HepG2 (cell line): ENCODE measurements around the gene PPIB. TPM values are rescaled to one million over a fixed set of nuclear protein-coding genes. Genes with fewer than 3 reads are reported as not detected.
A peak's percentile ranks its signal among the peaks of the same experiment; 100 is the strongest.

Experiments used
- BCL6 ChIP-seq: IDR thresholded peaks from 2 replicates; pipeline ENCODE4 v1.6.1; 2016; ENCODE audit warnings: missing genetic modification reagents, missing compliant biosample characterization
- CBX2 ChIP-seq, 2 experiments: fragments of 200-600 bp in 1 of 2; sonication (generic); formaldehyde crosslinking in 1 of 2; IDR thresholded peaks; 2 replicates each; pipeline versions ENCODE4 v1.7.0 to v1.8.1; 2018 to 2022; ENCODE audit warnings: low read depth in 2 of 2, low read length in 1 of 2, mild to moderate bottlenecking in 1 of 2, missing genetic modification reagents in 1 of 2
- FOXA3 ChIP-seq: IDR thresholded peaks from 2 replicates; pipeline ENCODE4 v1.6.1; 2016; ENCODE audit warnings: missing genetic modification reagents, missing compliant biosample characterization
- MLXIP ChIP-seq: sonication (generic); formaldehyde crosslinking; IDR thresholded peaks from 2 replicates; pipeline ENCODE4 v1.9.0; 2021; ENCODE audit warnings: missing genetic modification reagents, borderline replicate concordance
- MXD4 ChIP-seq: IDR thresholded peaks from 2 replicates; pipeline ENCODE4 v1.6.1; 2016; ENCODE audit warnings: mild to moderate bottlenecking, missing biosample characterization, missing genetic modification reagents
- RAD21 ChIP-seq: fragments of 450-650 bp; formaldehyde crosslinking; IDR thresholded peaks from 2 replicates; pipeline ENCODE4 v1.5.0; 2020; ENCODE audit warnings: mild to moderate bottlenecking
- SALL1 ChIP-seq: sonication (generic); formaldehyde crosslinking; IDR thresholded peaks from 2 replicates; pipeline ENCODE4 v1.8.0; 2022; ENCODE audit warnings: mild to moderate bottlenecking, missing genetic modification reagents
- SMAD9 ChIP-seq: sonication (generic); formaldehyde crosslinking; IDR thresholded peaks from 2 replicates; pipeline ENCODE4 v1.5.1; 2020; ENCODE audit warnings: mild to moderate bottlenecking, missing genetic modification reagents
- ZBTB42 ChIP-seq: sonication (generic); formaldehyde crosslinking; IDR thresholded peaks from 2 replicates; pipeline ENCODE4 v1.5.0; 2020; ENCODE audit warnings: mild to moderate bottlenecking, missing genetic modification reagents
- ZKSCAN1 ChIP-seq: fragments of 150-350 bp; IDR thresholded peaks from 2 replicates; pipeline ENCODE4 v1.6.1; 2014; ENCODE audit warnings: low read length
- ZNF335 ChIP-seq: sonication (generic); formaldehyde crosslinking; IDR thresholded peaks from 2 replicates; pipeline ENCODE4 v1.4.0; 2020; ENCODE audit warnings: missing genetic modification reagents
- ZNF512 ChIP-seq: sonication (generic); formaldehyde crosslinking; IDR thresholded peaks from 2 replicates; pipeline ENCODE4 v1.4.0; 2020; ENCODE audit warnings: mild to moderate bottlenecking, missing genetic modification reagents
- ZNF737 ChIP-seq: sonication (generic); formaldehyde crosslinking; IDR thresholded peaks from 2 replicates; pipeline ENCODE4 v1.5.0; 2020; ENCODE audit warnings: missing genetic modification reagents, mild to moderate bottlenecking, borderline replicate concordance
- polyA plus RNA-seq, 8 experiments: library from polyadenylated mRNA; depleted of rRNA in 3 of 8; stranded (reverse) in 7 of 8; unstranded in 1 of 8; fragments of >200 nt; fragmentation: Illumina TruSeq in 4 of 8; extraction: Trizol in 4 of 8; gene quantifications; 2 replicates each; pipeline versions ENCODE4 v1.2.1 to v1.2.3, GENCODE V29; 2011 to 2016; ENCODE audit warnings: low read depth in 4 of 8, missing spikeins in 1 of 8, mixed read lengths in 1 of 8; ENCODE audit not compliant: insufficient read depth in 1 of 8
- total RNA-seq, 5 experiments: library from RNA; depleted of rRNA; stranded (reverse); fragments of >200 nt; fragmentation: Illumina TruSeq; extraction: Trizol; gene quantifications; 2 replicates each; pipeline ENCODE4 v1.2.3, GENCODE V29; 2016; ENCODE audit warnings: low read depth in 1 of 5
- TF ChIP-seq, protein P1 (sequence below): sonication (generic); formaldehyde crosslinking; IDR thresholded peaks from 2 replicates; pipeline ENCODE4 v1.5.1; 2020; ENCODE audit warnings: mild to moderate bottlenecking, missing genetic modification reagents, moderate library complexity
- TF ChIP-seq, protein P2 (sequence below): sonication (generic); formaldehyde crosslinking; IDR thresholded peaks from 2 replicates; pipeline ENCODE4 v1.5.1; 2020; ENCODE audit warnings: mild to moderate bottlenecking, missing genetic modification reagents

The PPIB gene
- total and polyA plus RNA-seq, 2 of the 13 experiments (the other 11 are each of a cell fraction or from before 2014, with no cell fraction given) = 780 to 882 TPM

DNA sequence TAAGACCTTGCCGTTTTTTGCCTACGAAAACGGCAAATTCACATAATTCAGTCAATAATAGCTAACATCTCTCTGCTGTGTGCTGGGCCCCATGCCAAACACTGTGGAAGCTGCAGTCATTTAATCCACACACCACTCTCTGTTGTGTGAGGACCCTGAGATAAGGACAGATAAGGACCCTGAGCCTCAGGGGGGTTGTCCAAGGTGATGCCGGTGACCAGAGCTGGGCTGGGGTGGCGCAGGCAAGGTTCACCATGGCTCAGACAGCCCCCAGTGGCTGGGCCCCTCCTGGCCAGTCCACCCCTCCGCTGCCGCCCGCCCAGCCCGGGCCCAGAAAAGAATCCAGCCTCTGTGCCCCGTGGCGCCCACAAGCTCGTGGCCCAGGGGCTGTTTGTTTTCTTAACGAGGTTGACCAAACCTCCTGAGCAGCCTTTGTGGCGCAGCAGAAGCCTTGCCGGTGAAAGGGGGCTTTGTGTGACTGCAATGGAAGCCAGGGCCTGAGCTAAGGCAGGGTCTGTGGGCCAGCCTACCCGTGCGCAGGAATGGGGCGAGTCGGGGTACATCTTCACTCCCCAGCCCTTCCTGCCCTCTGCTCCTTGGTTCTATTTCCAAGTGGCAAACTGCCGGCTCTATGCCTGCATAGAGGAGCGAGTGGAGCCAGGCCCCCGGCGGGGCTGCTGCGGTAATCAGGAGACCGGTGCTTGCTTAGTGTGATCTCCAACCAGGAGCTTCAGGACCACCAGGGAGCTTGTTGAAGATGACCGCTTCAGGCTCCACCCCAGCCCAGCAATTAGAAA is 15.7 kb downstream of the PPIB start (continued):
- TF ChIP-seq ZNF512 (CRISPR knock-in tag) (no peak), FOXA3 (CRISPR knock-in tag) (0 out of 2 replicates have a peak, but pooled peaks have one; percentile 44), ZNF737 (no peak), MXD4 (no peak), ZBTB42 (CRISPR knock-in tag) (no peak), ZNF335 (CRISPR knock-in tag) (peak; percentile 98), RAD21 (no peak), BCL6 (CRISPR knock-in tag) (peak; percentile 40; the same call in 1 of the 2 replicates), MLXIP (CRISPR knock-in tag) (no peak), ZKSCAN1 (no peak), SMAD9 (no peak), CBX2 (IDR thresholded peaks at IDR 0.05; ENCODE audit: low read depth, low read length) (no peak), CBX2 (CRISPR knock-in tag; IDR thresholded peaks at IDR 0.05; ENCODE audit: low read depth) (no peak), SALL1 (CRISPR knock-in tag) (peak; percentile 72)
- TF ChIP-seq, protein P1, sequence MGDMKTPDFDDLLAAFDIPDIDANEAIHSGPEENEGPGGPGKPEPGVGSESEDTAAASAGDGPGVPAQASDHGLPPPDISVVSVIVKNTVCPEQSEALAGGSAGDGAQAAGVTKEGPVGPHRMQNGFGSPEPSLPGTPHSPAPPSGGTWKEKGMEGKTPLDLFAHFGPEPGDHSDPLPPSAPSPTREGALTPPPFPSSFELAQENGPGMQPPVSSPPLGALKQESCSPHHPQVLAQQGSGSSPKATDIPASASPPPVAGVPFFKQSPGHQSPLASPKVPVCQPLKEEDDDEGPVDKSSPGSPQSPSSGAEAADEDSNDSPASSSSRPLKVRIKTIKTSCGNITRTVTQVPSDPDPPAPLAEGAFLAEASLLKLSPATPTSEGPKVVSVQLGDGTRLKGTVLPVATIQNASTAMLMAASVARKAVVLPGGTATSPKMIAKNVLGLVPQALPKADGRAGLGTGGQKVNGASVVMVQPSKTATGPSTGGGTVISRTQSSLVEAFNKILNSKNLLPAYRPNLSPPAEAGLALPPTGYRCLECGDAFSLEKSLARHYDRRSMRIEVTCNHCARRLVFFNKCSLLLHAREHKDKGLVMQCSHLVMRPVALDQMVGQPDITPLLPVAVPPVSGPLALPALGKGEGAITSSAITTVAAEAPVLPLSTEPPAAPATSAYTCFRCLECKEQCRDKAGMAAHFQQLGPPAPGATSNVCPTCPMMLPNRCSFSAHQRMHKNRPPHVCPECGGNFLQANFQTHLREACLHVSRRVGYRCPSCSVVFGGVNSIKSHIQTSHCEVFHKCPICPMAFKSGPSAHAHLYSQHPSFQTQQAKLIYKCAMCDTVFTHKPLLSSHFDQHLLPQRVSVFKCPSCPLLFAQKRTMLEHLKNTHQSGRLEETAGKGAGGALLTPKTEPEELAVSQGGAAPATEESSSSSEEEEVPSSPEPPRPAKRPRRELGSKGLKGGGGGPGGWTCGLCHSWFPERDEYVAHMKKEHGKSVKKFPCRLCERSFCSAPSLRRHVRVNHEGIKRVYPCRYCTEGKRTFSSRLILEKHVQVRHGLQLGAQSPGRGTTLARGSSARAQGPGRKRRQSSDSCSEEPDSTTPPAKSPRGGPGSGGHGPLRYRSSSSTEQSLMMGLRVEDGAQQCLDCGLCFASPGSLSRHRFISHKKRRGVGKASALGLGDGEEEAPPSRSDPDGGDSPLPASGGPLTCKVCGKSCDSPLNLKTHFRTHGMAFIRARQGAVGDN = peak; percentile 90
- TF ChIP-seq, protein P2, sequence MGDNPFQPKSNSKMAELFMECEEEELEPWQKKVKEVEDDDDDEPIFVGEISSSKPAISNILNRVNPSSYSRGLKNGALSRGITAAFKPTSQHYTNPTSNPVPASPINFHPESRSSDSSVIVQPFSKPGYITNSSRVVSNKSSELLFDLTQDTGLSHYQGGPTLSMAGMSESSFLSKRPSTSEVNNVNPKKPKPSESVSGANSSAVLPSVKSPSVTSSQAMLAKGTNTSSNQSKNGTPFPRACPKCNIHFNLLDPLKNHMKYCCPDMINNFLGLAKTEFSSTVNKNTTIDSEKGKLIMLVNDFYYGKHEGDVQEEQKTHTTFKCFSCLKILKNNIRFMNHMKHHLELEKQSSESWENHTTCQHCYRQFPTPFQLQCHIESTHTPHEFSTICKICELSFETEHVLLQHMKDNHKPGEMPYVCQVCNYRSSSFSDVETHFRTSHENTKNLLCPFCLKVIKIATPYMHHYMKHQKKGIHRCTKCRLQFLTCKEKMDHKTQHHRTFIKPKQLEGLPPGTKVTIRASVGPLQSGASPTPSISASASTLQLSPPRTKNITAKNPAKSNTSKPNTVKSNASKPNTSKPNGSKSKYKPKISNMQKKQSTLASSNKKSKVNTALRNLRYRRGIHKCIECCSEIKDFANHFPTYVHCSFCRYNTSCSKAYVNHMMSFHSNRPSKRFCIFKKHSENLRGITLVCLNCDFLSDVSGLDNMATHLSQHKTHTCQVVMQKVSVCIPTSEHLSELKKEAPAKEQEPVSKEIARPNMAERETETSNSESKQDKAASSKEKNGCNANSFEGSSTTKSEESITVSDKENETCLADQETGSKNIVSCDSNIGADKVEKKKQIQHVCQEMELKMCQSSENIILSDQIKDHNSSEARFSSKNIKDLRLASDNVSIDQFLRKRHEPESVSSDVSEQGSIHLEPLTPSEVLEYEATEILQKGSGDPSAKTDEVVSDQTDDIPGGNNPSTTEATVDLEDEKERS (CRISPR knock-in tag) = 0 out of 2 replicates have a peak, but pooled peaks have one; percentile 40
